ENCODE results near the gene RSPH1.

The RSPH1 gene

GRCh38 chr21:42461185-42461520, 34.9 kb downstream of the RSPH1 start:
- TF ChIP-seq POU6F1 (CRISPR knock-in tag; IDR thresholded peaks at IDR 0.05; ENCODE audit: borderline replicate concordance, low read depth) = no peak
- TF ChIP-seq TSHZ2 (CRISPR knock-in tag; IDR thresholded peaks at IDR 0.05) = no peak
- TF ChIP-seq TOX (CRISPR knock-in tag; IDR thresholded peaks at IDR 0.05; ENCODE audit: borderline replicate concordance) = no peak
- TF ChIP-seq ZFP30 (CRISPR knock-in tag; IDR thresholded peaks at IDR 0.05) = no peak
- TF ChIP-seq CREB5 (CRISPR knock-in tag; IDR thresholded peaks at IDR 0.05; ENCODE audit: low read depth) = no peak
- no peak for TF ChIP-seq CSDC2 (CRISPR knock-in tag; IDR thresholded peaks at IDR 0.05)
- no peak for TF ChIP-seq ESRRG (CRISPR knock-in tag; IDR thresholded peaks at IDR 0.05)
- TF ChIP-seq ZC3H10 (CRISPR knock-in tag; IDR thresholded peaks at IDR 0.05) = no peak
- TF ChIP-seq ISL1 (CRISPR knock-in tag; IDR thresholded peaks at IDR 0.05) = no peak
- TF ChIP-seq TCF4 (CRISPR knock-in tag; IDR thresholded peaks at IDR 0.05; ENCODE audit: borderline replicate concordance) = no peak
- TF ChIP-seq PPARA (CRISPR knock-in tag; IDR thresholded peaks at IDR 0.05; ENCODE audit: borderline replicate concordance) = no peak
- TF ChIP-seq GLIS3 (CRISPR knock-in tag; IDR thresholded peaks at IDR 0.05) = no peak
- no peak for TF ChIP-seq ZNF8 (CRISPR knock-in tag; IDR thresholded peaks at IDR 0.05)
- no peak for TF ChIP-seq CSRNP3 (CRISPR knock-in tag; IDR thresholded peaks at IDR 0.05)
- no peak for TF ChIP-seq SNAI2 (CRISPR knock-in tag; IDR thresholded peaks at IDR 0.05)
- no peak for TF ChIP-seq ZNF565 (CRISPR knock-in tag; conservative IDR thresholded peaks at IDR 0.05; ENCODE audit: low read depth)
- TF ChIP-seq OSR1 (CRISPR knock-in tag; IDR thresholded peaks at IDR 0.05) = no peak
- no peak for TF ChIP-seq BACH2 (CRISPR knock-in tag; IDR thresholded peaks at IDR 0.05; ENCODE audit: borderline replicate concordance)
- no peak for ATAC-seq

DNA sequence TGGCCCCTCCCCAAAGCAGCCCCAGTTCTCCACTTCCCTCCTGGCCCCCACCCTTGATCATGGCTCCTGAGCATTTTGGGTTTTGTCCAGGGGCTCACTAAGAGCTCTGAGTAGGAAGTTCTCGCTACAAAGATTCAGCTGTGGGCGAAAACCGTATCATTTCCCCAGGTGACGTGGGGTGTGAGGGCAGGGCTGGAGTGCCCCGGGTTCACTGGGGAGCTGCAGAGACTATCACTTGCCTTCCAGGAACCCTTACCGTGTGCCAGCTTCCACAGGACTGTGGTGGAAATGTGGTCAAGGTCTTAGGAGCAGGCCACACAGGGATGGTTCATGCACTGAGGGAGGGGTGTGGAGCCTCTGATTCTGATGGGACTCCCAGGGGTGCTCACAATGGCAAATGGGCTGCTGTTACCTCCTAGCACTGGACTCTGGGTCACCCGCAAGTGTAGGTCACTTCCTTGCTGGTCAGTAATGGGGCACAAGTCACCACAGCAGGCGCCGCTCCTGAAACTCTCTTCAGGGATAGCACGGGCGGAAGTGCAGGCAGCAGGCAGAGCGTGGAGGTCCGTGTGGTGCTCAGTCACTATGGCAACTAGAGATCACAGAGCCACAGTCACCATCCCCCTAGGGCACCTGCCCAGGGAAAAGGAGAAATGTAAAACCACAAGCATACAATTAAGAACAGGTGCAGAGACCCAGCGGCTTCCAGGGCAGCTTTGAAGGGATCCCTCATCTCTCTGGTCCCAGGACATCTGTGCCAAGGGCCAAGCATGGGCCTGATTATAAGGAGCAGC, 35.4 kb downstream of the RSPH1 start:
- ATAC-seq = no peak
- TF ChIP-seq ISL1 (CRISPR knock-in tag; IDR thresholded peaks at IDR 0.05) (no peak), PATZ1 (CRISPR knock-in tag; IDR thresholded peaks at IDR 0.05; ENCODE audit: borderline replicate concordance) (no peak), ZNF565 (CRISPR knock-in tag; conservative IDR thresholded peaks at IDR 0.05; ENCODE audit: low read depth) (no peak), ESRRG (CRISPR knock-in tag; IDR thresholded peaks at IDR 0.05) (no peak), BACH2 (CRISPR knock-in tag; IDR thresholded peaks at IDR 0.05; ENCODE audit: borderline replicate concordance) (no peak), GLIS3 (CRISPR knock-in tag; IDR thresholded peaks at IDR 0.05) (no peak), ZC3H10 (CRISPR knock-in tag; IDR thresholded peaks at IDR 0.05) (no peak), SNAI2 (CRISPR knock-in tag; IDR thresholded peaks at IDR 0.05) (no peak), ARNTL (CRISPR knock-in tag; IDR thresholded peaks at IDR 0.05; ENCODE audit: borderline replicate concordance, low read depth) (no peak), CREB5 (CRISPR knock-in tag; IDR thresholded peaks at IDR 0.05; ENCODE audit: low read depth) (no peak), ZNF8 (CRISPR knock-in tag; IDR thresholded peaks at IDR 0.05) (no peak), PPARA (CRISPR knock-in tag; IDR thresholded peaks at IDR 0.05; ENCODE audit: borderline replicate concordance) (no peak), ZFP30 (CRISPR knock-in tag; IDR thresholded peaks at IDR 0.05) (no peak), ZFP3 (CRISPR knock-in tag; IDR thresholded peaks at IDR 0.05) (no peak)
